ENCODE results near the gene MICB.

MICB gene

DNA sequence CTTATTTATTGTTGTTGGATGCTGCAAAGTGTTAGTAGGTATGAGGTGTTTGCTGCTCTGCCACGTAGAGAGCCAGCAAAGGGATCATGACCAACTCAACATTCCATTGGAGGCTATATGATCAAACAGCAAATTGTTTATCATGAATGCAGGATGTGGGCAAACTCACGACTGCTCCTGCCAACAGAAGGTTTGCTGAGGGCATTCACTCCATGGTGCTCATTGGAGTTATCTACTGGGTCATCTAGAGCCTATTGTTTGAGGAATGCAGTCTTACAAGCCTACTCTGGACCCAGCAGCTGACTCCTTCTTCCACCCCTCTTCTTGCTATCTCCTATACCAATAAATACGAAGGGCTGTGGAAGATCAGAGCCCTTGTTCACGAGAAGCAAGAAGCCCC lies 12.1 kb downstream of the MICB start:
- H3K9me3 ChIP-seq, result no peaks in the 10 kb centered on the region
- TF ChIP-seq, protein P1, sequence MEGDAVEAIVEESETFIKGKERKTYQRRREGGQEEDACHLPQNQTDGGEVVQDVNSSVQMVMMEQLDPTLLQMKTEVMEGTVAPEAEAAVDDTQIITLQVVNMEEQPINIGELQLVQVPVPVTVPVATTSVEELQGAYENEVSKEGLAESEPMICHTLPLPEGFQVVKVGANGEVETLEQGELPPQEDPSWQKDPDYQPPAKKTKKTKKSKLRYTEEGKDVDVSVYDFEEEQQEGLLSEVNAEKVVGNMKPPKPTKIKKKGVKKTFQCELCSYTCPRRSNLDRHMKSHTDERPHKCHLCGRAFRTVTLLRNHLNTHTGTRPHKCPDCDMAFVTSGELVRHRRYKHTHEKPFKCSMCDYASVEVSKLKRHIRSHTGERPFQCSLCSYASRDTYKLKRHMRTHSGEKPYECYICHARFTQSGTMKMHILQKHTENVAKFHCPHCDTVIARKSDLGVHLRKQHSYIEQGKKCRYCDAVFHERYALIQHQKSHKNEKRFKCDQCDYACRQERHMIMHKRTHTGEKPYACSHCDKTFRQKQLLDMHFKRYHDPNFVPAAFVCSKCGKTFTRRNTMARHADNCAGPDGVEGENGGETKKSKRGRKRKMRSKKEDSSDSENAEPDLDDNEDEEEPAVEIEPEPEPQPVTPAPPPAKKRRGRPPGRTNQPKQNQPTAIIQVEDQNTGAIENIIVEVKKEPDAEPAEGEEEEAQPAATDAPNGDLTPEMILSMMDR (IDR thresholded peaks at IDR 0.05), result no peak

DNA sequence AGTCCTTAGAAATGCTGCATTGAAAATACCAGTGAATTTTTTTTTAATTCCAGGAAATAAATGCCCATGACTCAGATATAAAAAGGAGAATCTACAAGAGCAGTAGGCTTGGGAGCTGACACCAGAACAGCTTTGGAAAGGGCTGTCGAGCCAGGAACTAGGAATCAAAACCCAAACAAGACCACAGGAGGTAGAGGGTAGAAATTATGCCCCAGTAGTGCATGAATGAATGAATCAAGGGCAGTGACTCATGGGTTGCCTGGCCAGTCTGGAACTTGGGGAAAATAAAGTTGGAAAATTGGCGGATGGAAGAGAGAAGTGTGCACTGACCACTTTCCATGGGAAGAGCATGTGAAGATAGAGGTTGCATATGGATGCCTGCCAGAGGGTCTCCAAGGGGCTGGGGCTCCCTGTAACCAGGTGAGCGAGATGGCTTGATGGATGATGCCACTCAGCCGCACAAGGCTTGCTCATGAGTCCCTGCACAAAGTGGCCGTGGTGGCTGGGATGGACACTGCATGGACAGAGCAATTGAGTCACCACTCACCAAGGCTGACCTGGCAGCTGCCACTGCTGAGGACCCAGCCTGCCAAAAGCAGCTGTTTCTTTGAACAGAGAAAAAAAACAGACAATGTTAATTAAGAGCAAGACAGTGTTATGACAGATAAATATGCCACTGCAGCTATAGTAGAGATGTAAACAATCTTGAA lies 15.7 kb downstream of the MICB start:
- Histone ChIP-seq H3K27ac (no peak overlapping the region), H3K9me3 (no peaks in the 10 kb centered on the region), H3K27me3 (no peaks in the 10 kb centered on the region), H3K4me3 (ENCODE audit: low read depth in 1 of 2, low read length in 1 of 2) (no peak overlapping the region), H3K36me3 (peaks cover 30% of the 10 kb centered on the region), H3K4me1 (ENCODE audit: control insufficient read depth in 1 of 2, insufficient read depth in 1 of 2, low read depth in 1 of 2, low read length in 1 of 2) (peaks cover 17 to 19% of the 10 kb centered on the region in 2 experiments)
- TF ChIP-seq, protein P1 (IDR thresholded peaks at IDR 0.05), result no peak

More for the DNA sequence above, 12.1 kb downstream of the MICB start:
- H3K4me3 ChIP-seq (ENCODE audit: low read depth in 1 of 2, low read length in 1 of 2), result no peak overlapping the region
- peaks cover 62% of the 10 kb centered on the region for H3K36me3 ChIP-seq
- H3K27me3 ChIP-seq, result no peaks in the 10 kb centered on the region
- H3K4me1 ChIP-seq (ENCODE audit: control insufficient read depth in 1 of 2, insufficient read depth in 1 of 2, low read depth in 1 of 2, low read length in 1 of 2), result no peaks in the 10 kb centered on the region
- H3K27ac ChIP-seq, result no peak overlapping the region

DNA sequence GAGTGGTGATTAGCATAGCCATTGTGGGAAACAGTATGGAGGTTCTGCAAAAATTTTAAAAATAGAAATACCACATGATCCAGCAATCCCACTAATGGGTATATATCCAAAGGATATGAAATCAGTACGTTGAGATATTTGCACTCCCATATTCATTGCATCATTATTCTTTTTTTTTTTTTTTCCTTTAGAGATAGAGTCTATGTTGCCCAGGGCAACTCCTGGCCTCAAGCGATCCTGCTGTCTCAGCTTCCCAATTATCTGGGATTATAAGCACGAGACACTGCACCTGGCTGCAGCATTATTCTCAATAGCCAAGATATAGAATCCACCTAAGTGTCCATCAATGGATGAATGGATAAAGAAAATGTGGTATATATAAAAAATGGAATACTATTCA lies 23.9 kb downstream of the MICB start:
- no peak overlapping the region for H3K4me3 ChIP-seq (ENCODE audit: low read depth in 1 of 2, low read length in 1 of 2)
- no peaks in the 10 kb centered on the region for H3K36me3 ChIP-seq
- TF ChIP-seq, protein P1 (IDR thresholded peaks at IDR 0.05), result no peak
- peaks cover 4% of the 10 kb centered on the region in 2 experiments for H3K4me1 ChIP-seq (ENCODE audit: control insufficient read depth in 1 of 2, insufficient read depth in 1 of 2, low read depth in 1 of 2, low read length in 1 of 2)
- H3K27ac ChIP-seq, result no peak overlapping the region
- H3K27me3 ChIP-seq, result peaks cover 12% of the 10 kb centered on the region
- no peaks in the 10 kb centered on the region for H3K9me3 ChIP-seq

DNA sequence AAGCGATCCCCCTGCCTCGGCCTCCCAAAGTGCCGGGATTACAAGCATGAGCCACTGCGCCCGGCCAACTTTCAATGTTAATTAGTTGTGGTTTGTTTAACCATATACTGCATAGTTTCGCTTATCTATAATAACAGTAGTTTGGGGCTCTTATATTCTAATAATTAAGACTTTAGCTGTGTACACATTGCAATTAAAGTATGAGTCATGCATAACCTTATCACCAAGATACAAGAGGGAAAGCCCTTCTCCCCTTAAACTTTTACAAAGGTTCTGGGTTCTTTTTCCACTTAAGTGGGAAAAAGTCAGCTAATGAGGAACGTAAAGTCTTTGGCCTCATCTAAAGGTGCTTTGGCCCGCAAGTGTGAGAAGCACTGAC lies 27.6 kb downstream of the MICB start:
- H3K27me3 ChIP-seq, result peaks cover 12% of the 10 kb centered on the region
- TF ChIP-seq, protein P1 (IDR thresholded peaks at IDR 0.05), result no peak
- H3K36me3 ChIP-seq, result peaks cover 20% of the 10 kb centered on the region
- H3K9me3 ChIP-seq, result no peaks in the 10 kb centered on the region
- H3K4me1 ChIP-seq (ENCODE audit: control insufficient read depth in 1 of 2, insufficient read depth in 1 of 2, low read depth in 1 of 2, low read length in 1 of 2), result no peaks in the 10 kb centered on the region
- no peak overlapping the region for H3K4me3 ChIP-seq (ENCODE audit: low read depth in 1 of 2, low read length in 1 of 2)
- H3K27ac ChIP-seq, result no peak overlapping the region

DNA sequence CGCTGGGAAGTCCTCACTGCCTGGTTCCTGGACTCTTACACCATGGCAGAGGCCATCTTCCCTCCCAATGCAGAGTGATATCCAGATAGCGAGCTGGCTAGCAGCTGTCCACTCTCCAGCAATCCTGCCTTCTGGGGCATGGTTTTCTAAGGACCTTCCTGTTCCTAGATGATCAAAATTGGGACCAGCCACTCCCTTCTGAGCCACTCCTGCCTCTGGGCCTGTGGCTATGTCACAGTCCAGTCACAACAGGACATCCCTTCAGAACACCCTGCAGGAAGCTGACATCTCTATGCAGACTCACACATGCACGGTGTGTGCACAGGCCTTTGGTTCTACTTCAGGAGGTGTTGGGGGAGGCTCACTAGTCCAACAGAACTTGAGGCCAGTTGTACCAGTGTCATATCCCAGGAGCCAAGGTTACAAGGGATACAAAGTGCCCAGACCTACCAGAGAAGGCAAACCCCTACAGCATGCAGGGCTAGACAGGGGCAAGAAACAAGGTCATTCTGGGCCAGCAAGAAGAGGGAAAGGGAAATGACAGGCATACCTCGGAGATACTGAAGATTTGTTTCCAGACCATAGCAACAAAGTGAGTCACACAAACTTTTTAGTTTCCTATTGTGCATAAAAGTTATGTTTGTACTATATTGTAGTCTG lies 28.1 kb downstream of the MICB start:
- Histone ChIP-seq H3K36me3 (peaks cover 25% of the 10 kb centered on the region), H3K4me1 (ENCODE audit: control insufficient read depth in 1 of 2, insufficient read depth in 1 of 2, low read depth in 1 of 2, low read length in 1 of 2) (no peaks in the 10 kb centered on the region), H3K27me3 (peaks cover 9% of the 10 kb centered on the region), H3K27ac (no peak overlapping the region), H3K4me3 (ENCODE audit: low read depth in 1 of 2, low read length in 1 of 2) (no peak overlapping the region), H3K9me3 (no peaks in the 10 kb centered on the region)
- TF ChIP-seq, protein P1 (IDR thresholded peaks at IDR 0.05), result no peak
